HG03060 (cell line): ENCODE measurements around the gene KCTD10.
"Not testable (repeated sequence)": the region's sequence is repeated elsewhere in the genome, so short reads cannot be mapped to it uniquely, and the experiment has no call there.

Experiments used
- ATAC-seq: cut with Tn5 transposase; IDR thresholded peaks from one replicate; pipeline ENCODE4 v1.9.1; 2021; ENCODE audit warnings: low read depth, moderate number of reproducible peaks; ENCODE audit not compliant: unreplicated experiment

KCTD10 gene

DNA sequence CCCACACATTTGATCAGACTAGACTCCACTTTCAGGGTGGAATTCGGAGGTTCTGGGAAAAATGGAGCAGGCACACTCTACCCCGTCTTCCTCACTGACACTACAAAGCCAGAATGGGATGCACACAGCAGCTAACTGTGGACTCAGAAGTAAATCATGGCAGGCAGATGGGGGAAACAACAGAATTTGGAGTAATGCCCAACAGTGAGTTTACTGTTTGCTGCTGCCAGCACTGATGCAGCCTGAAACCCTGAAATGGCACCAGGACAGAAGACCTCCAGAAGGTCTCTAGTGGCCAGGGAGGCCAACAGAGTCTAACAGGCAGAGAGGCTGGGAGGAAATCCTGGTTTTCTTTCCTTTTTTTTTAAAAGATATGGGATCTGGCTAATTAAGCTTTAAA is 24.6 kb downstream of the KCTD10 start:
- ATAC-seq: no peak

- no peak for ATAC-seq
Measured at GRCh38 chr12:109451400-109451799, 25.7 kb downstream of the KCTD10 start.

- no peak for ATAC-seq
Measured at GRCh38 chr12:109450980-109451379, 26.1 kb downstream of the KCTD10 start.

GRCh38 chr12:109449845-109450532 is 27.1 kb downstream of the KCTD10 start:
- no peak for ATAC-seq

DNA sequence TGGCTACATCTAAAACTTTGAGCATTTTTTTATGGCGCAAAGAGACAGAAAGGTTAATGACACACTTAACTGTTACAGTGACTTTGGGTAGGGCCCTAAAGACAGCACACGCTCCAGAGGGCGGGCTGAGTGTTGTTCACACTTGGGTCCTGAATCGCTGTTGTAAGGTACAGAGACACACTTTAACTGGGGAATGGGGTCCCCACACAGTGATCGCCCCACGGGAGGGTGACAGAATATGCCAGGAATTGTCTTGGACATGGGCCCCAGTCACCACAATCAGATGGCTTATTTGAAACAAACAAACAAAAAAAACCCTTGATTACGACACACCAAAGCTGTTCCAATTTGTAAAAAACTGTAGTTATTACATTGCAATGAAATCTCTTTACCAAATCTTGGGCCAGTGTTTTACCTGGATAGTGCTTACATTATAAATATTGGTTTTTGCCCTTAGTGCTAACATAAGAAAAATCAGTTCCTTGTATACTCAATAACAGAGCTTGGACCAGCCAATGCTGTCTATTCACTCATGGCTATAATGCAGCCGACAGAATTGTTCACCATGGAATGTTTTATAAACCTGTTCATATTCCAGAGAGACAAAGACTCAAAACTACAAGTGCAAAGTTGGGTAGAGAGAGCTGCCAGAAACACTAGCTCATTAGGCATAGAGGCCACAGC is 28.3 kb downstream of the KCTD10 start:
- no peak for ATAC-seq

DNA sequence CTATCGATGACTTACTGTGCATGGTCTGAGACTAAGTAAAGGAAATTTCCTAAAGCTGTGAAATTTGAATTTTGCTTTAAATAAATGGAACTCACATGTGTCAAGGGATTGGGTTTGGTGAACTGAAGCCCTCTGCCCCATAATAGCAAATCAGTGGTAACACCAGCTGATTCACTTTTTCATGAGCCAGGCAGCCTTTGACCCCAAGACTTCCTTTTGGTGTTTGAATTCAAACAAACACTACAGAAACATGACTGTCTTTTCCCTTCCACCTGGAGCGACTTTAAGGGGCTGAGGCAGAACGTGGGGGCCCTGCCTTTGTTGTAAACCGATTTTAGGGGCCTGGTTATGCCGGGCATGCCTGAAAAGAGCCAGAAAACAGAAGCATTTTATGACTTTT is 28.8 kb downstream of the KCTD10 start:
- no peak for ATAC-seq

- no peak for ATAC-seq
Measured at GRCh38 chr12:109447482-109447881, 29.6 kb downstream of the KCTD10 start.

DNA sequence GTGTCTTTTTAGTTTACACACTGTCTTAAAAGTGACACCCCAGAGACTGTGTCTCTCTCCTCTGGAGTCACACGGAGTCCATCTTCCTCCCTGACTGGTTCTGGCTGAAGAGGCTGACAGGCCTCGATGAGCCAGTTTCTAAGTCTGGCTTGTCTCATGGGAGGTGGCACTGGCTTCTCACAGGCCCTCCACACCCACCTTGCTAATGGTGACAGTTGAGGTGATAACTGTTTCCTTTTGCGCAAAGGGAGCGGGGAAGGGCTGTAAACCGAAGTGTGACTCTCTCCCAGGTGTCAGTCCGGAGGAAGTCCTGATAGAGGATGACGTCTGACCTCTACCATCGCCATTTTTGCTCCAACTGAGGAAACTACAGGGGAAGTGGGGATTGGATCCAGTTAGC is 30.2 kb downstream of the KCTD10 start:
- ATAC-seq: no peak

- ATAC-seq: no peak
Measured at GRCh38 chr12:109445191-109445609, 31.9 kb downstream of the KCTD10 start.

DNA sequence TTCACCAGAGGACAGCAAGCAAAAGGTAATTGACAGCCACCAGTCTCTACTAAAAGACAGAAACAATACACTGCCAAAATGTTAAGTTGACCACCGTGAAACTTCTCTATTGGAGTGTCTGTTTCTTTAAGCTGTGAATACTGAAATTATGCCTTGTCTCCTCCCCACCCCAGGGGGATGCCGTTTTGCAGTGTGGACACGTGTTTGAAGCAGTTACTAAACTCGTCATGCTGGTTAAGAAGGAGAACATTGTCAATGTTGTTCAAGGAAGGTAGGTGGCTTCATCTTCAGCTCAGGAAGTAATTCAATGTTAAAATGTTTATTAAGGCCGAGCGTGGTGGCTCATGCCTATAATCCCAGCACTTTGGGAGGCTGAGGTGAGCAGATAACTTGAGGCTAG is 32.8 kb downstream of the KCTD10 start:
- ATAC-seq: no peak

- no peak for ATAC-seq
Measured at GRCh38 chr12:109443794-109444193, 33.3 kb downstream of the KCTD10 start.

DNA sequence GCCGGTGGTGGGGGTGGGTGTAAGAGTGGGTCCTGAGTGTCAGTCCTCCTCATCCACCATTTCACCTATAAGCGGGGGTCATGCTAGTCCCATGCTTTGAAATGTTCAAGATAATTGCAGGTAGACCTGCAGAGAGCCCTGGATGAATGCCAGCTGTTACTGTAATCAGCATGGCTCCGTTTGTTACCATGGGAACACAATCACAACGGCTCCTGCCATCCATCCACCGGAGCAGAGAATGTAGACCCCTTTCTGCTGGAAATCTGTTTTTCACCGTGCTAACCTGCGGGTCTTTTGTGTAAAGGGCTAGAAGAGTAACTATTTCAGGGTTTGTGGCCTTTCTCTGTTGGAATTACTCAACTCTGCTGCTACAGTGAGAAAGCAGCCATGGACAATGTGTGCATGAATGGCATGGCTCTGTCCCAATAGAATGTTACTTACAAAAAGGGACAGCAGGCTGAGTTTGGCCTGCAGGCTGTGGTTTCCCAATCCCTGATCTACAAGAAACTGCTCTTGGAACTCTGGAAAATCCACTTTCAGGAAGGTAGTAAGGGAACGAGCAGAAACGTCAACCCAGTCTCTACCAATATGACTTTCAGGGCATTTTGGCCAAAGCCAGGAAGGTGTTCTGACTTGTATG is 36.1 kb downstream of the KCTD10 start:
- ATAC-seq: no peak

- not testable (repeated sequence) for ATAC-seq
Measured at GRCh38 chr12:109439951-109440350, 37.1 kb downstream of the KCTD10 start.

GRCh38 chr12:109439181-109439580 is 37.9 kb downstream of the KCTD10 start:
- no peak for ATAC-seq

GRCh38 chr12:109436188-109436560 is 40.9 kb downstream of the KCTD10 start:
- no peak for ATAC-seq

GRCh38 chr12:109435428-109436187 is 41.5 kb downstream of the KCTD10 start:
- no peak for ATAC-seq

- no peak for ATAC-seq
Measured at GRCh38 chr12:109434582-109434981, 42.5 kb downstream of the KCTD10 start.

DNA sequence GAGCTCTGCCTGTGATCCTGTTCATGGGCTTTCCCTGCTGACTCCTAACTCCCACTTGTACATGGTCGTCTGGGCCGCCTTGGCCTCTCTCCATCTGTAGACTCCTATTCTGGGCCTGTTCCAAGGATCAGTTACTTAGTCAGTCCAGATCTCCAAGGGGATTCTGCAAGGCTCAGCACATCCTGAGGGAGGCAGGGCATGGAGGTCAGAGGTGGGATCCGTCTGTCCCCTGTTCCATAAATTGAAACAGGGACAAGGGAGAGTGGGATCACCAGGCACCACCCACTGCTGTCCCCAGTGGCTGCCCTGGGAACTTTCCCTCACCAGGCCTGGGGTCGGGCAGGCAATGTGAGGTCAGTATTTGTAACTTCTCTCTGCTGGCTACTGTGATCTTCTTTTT is 43.5 kb downstream of the KCTD10 start:
- no peak for ATAC-seq

DNA sequence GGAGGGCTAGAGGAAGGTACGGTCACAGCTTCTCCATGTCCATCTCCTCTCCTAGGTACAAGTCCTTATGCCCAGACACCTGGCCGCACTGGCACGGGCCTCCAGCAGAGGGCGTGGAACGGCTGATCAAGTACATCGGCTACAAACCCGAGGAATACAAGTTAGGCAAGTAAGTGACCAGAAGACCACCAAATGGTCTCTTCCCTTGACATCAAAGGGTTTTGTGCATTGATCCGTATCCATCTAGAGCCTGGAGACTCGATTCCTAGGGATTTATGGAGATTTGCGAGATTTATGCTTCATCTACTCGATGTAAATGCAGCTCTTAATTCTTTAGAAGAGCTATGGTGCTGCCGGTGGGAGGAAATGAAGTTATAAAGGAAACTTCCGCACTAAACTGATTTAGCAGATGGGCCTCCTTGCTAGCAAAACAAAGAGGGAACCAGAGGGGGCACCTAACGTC is 44.2 kb downstream of the KCTD10 start:
- ATAC-seq: no peak

DNA sequence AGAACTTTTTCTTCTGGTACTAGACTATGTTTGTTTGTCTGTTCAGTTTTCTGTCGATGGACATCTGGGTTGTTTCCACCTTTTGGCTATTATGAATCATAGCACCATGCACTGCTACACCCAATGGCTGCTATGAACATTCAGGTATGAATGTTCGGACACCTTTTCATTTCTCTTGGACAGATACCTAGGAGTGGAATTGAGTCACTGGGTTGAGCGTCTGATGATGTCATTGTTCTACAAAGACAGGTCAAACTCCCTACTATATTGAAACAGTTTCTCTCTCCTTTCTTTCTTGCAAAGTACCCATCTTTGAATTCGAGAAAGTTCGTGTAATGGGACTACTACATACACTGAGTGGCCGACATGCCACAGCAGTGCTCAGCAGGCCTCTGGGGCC is 44.7 kb downstream of the KCTD10 start:
- no peak for ATAC-seq

DNA sequence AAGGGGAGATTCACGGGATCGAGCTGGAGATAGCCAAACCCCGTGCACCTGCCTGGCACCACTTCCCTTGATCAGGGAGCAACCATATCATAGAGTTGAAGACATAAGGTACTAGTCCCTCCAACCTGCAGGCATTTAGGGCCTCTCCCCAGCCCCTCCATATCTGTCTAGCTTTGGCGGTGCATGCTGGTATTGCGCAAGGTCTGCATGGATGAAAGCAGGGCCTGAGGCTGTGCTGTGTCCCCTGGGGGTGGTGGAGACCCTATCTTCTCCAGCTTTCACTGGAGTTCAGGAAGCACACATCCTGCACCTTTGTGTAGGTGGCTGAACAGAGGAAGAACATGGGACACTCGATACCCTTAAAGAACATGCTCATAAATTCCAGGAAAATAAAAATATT is 46.9 kb downstream of the KCTD10 start:
- ATAC-seq: no peak
